Frontal cortex (tissue), 4 donors: Measurements from ENCODE around the gene BRSK1. TPM values are rescaled to one million over a fixed set of nuclear protein-coding genes. Genes with fewer than 3 reads are reported as not detected.

Experiments
- DNase-seq, 2 donors: peaks; one replicate each; pipeline ENCODE4 v3.0.0; 2012; ENCODE audit warnings: low spot score in 2 of 2
- FAIRE-seq: peaks from 2 replicates; lab custom pipeline; 2012; peaks lifted over from hg19 to GRCh38; lab: Jason Lieb, UNC
- total RNA-seq: library from RNA; depleted of rRNA; stranded (reverse); fragments of >200 nt; gene quantifications from one replicate; pipeline ENCODE4 v1.2.3, GENCODE V29; 2014
- donor health status: control.
- donor health status: control.
- donor health status: control.

Gene BRSK1
- total RNA-seq, 1 donor from 2014 or later = 81.1 TPM

- no peak for DNase-seq
- no peak for FAIRE-seq
These were observed 13.4 kb upstream of the BRSK1 start for GRCh38 chr19:55270172-55270942.

GRCh38 chr19:55272142-55272541 lies 11.7 kb upstream of the BRSK1 start:
- DNase-seq = no peak
- no peak for FAIRE-seq

- FAIRE-seq (no peak), DNase-seq (no peak)
These were observed 9.7 kb upstream of the BRSK1 start for GRCh38 chr19:55273978-55274707.

GRCh38 chr19:55275851-55276719 lies 7.7 kb upstream of the BRSK1 start:
- no peak for DNase-seq
- no peak for FAIRE-seq

- DNase-seq (no peak), FAIRE-seq (no peak)
These were observed 6.9 kb upstream of the BRSK1 start for GRCh38 chr19:55276720-55277430.

- no peak for DNase-seq
- no peak for FAIRE-seq
These were observed 6.3 kb upstream of the BRSK1 start for GRCh38 chr19:55277494-55277893.

GRCh38 chr19:55278391-55279135 lies 5.2 kb upstream of the BRSK1 start:
- no peak for DNase-seq
- FAIRE-seq = no peak

- DNase-seq (no peak), FAIRE-seq (no peak)
These were observed 4.5 kb upstream of the BRSK1 start for GRCh38 chr19:55279340-55279739.

- DNase-seq = peak; percentile 84 to 86
- FAIRE-seq = no peak
These were observed 3.8 kb upstream of the BRSK1 start, which contains the start of gene HSPBP1 for GRCh38 chr19:55279770-55280643. HSPBP1 (minus strand) TSS chr19:55280110; CDS start chr19:55279608, 502 bp downstream.

GRCh38 chr19:55284405-55285058 lies 735 bp downstream of the BRSK1 start:
- no peak for DNase-seq
- FAIRE-seq = no peak

- no peak for FAIRE-seq
- no peak for DNase-seq
These were observed 1.6 kb downstream of the BRSK1 start for GRCh38 chr19:55285229-55285890.

GRCh38 chr19:55287361-55288079 lies 3.7 kb downstream of the BRSK1 start:
- DNase-seq = peak; percentile 64 to 76
- no peak for FAIRE-seq

- no peak for DNase-seq
- FAIRE-seq = no peak
These were observed 5.5 kb downstream of the BRSK1 start for GRCh38 chr19:55289117-55289796.

- no peak for DNase-seq
- FAIRE-seq = no peak
These were observed 13.5 kb downstream of the BRSK1 start for GRCh38 chr19:55297267-55297666.

GRCh38 chr19:55299991-55300390 lies 16.2 kb downstream of the BRSK1 start:
- no peak for FAIRE-seq
- DNase-seq = no peak
